Measurements from ENCODE around the gene OTX1.
"Not testable (repeated sequence)": the region's sequence is repeated elsewhere in the genome, so short reads cannot be mapped to it uniquely, and the experiment has no call there.

OTX1 gene

GRCh38 chr2:63050334-63051041, at the start of gene OTX1:
OTX1 (plus strand) TSS chr2:63050830; CDS start chr2:63052991, 2,161 bp downstream.
- peak; percentile 81 for DNase-seq

GRCh38 chr2:63001576-63001975, 49.1 kb upstream of the OTX1 start:
- no peak for DNase-seq

GRCh38 chr2:63003351-63003750, 47.3 kb upstream of the OTX1 start:
- DNase-seq: no peak

DNA sequence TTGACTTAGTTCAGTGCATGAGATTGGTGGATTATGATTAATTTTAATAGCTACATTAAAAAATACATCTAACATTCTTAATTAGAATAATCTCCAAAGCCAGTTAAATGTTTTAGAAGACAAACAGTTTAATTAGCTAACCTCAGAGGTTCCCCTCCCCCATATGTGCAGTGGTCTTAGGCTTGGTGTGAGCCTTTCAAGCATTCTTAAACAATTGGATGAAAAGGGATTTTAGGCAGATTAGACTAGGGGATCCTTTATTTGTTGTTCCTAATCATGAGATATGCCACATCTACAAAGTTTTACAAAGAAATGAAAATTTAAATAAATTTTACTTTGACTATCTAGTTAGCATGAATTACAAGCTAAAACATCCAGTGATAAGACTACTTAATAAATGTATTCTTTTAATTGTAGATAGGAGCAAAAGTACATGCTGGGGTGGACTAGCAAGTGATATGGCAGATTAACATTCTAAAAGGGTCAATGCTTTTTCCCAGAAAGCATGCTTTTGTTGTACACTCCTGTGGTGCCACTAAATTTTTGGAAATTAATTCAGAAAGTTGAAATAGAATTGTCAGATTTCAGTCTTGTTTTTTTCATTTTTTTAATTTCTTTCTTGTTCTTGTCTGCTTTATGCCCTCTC, 42.7 kb upstream of the OTX1 start:
- no peak for DNase-seq

DNA sequence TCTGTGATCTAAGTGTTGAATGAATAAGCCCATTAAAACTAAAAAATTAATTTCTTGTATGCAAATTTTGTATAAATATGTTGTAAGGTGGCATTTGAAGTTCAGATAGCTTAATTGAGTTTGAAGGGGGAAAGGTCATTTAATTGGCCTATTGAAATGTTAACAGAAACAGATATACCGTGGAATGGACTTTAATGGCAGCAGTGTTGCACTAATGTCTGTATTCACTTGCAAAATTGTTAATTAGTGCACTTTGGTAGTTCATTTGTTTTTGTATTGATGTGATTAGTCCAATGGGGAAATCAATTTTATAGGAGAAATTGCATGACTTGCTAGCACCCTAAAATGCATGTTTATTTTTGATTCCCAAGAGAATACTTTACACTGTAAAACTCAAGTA, 41.8 kb upstream of the OTX1 start:
- no peak for DNase-seq

- no peak for DNase-seq
Measured at GRCh38 chr2:63009490-63009889, 41.1 kb upstream of the OTX1 start.

DNA sequence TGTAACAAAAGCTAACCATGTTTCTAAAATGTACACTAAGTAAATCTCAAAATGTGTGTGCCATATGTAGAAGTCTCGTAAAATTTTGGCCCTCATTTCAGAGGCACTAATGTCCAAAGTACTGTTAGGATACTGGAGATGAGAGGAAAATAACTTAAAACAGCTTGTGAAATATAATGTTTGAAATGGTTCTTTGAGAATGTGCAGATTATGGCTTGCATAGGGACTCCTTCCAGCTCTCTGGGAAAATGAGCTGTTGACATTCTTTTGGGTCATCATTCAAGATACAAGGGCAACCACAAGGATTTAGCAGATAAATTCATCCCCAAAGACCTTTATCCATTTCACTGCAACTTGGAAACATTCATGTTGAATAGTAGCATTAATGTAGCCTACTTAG, 38.1 kb upstream of the OTX1 start:
- no peak for DNase-seq

DNA sequence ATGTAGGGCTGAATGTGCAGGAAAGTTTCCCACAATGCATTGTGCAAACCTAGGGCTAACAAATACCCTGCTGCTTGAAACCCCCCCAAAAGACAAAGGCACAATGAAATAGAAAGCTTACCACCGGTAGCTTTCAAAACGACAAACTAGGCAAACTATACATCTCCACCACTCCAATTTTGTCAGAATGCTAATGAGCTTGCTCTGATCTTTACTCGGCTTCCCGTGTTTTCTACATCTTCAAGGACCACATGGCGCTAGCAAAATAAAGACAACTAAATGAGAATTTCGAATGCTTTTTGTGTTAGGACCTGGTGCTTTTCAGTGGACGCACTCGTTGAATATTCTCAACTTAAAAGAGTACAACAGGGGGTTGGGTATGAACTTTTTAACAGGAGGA, 37.2 kb upstream of the OTX1 start:
- no peak for DNase-seq

DNA sequence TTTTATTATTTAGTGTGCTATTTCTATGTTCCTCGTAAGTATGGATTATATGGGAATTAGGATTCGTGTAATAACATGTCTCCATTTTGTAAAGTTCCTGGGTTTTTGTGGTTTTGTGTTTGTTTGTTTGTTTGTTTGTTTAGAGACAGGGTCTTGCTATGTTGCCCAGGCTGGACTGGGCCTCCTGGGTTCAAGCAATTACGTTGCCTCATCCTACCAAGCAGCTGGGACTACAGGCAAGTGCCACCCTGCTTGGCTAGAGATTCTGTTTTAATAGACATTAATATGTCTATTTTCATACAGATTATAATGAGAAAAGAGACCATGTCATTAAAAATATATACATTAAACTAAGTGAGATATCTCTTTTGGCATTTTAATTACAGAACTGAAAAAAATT, 35.2 kb upstream of the OTX1 start:
- DNase-seq: no peak

DNA sequence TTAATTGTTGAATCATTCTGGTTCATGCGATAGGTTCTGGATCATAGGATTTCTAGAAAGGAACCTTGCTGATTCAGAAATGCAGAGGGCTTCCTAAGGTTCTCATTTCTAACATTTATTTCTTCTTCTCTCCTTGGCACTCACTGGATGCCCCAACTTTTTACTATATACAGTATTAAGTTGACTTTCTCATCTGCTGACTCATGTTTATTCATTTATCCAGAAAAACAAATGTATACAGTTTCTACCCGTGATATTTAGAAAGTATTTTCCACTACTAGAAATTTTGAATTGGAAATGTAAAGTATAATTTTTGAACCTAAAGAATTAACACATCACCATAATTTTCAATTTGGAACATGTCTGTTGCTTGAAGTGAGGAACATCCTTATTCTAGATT, 32.2 kb upstream of the OTX1 start:
- no peak for DNase-seq

- not testable (repeated sequence) for DNase-seq
Measured at GRCh38 chr2:63019686-63020085, 30.9 kb upstream of the OTX1 start.

DNA sequence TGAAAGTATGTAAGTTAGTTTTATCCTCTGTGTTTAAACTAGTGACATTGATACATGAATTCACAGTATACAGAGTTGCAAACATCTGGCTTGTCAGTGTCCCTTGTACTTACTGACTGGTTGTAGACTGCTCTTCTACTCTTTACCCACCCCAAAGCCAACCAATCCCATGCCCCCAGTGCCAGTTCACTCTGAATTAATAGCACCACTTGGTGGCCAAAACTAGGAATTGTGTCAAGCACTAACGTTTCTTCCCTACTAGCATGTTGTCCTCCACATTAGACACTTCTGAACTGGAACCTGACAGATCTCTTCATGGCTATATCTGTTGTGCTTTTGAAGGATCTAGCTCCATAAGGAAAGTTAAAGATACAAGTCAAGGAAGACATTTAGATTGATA, 27.2 kb upstream of the OTX1 start:
- peak; percentile 36 for DNase-seq

DNA sequence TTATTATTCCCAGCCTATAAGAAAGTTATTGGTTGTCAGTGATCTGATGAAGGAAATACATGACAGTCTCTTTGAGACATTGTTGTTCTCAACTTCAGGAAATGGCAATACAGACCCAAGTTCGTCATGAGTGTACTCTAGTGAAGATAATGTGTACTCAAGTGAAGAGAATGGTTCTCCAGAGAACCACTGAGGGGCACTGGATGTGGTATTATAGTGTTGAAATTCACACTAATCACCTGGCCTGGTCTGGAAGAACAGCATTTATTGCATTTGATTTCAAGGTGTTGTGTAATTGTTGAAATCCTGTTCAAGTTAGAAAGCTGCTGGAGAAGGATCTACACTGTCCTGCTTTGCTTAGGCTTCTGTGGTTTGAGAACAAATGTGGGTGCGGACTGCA, 23.4 kb upstream of the OTX1 start:
- DNase-seq: no peak

- no peak for DNase-seq
Measured at GRCh38 chr2:63029058-63029457, 21.6 kb upstream of the OTX1 start.

DNA sequence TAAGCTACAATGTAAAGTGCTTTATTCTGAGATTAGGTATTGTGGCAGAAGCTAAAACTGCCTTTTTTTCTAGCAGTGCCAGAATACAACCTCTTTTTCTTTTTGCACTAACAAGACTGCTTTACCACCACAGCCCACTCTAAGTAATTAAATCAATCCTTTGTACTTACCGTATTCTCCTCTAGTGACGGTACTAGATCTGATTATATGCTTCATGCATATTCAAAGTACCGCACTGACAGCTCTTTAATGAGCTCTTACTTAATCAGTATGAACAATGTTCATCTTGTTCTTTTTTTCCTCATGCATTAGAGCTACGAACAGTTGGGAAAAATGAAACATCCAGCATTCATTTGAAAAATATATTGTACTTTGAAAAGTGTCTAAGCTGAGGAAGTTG, 16.1 kb upstream of the OTX1 start:
- DNase-seq: no peak

DNA sequence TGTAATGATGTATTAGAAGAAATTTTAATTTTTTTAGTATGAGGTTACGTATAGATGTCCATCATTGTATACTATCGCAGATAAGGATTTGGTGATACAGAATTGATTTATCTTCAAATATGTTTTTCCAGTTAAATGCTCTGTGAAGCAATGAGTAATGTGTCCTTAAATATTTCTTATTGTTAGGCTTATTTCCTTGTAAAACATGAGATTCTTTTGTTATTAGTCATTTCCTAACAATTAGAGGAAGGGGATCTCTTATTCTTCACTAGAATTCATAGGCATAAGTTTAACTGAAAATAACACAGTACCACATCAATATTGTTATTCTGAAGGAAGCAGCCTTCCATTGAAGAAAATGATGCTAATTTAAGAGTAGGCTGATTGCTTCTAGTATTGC, 15.5 kb upstream of the OTX1 start:
- DNase-seq: no peak

- DNase-seq: no peak
Measured at GRCh38 chr2:63035660-63036059, 15.0 kb upstream of the OTX1 start.

- DNase-seq: no peak
Measured at GRCh38 chr2:63038034-63038433, 12.6 kb upstream of the OTX1 start.

GRCh38 chr2:63040586-63040985, 10.0 kb upstream of the OTX1 start:
- DNase-seq: no peak

- DNase-seq: no peak
Measured at GRCh38 chr2:63041592-63041991, 9.0 kb upstream of the OTX1 start.

DNA sequence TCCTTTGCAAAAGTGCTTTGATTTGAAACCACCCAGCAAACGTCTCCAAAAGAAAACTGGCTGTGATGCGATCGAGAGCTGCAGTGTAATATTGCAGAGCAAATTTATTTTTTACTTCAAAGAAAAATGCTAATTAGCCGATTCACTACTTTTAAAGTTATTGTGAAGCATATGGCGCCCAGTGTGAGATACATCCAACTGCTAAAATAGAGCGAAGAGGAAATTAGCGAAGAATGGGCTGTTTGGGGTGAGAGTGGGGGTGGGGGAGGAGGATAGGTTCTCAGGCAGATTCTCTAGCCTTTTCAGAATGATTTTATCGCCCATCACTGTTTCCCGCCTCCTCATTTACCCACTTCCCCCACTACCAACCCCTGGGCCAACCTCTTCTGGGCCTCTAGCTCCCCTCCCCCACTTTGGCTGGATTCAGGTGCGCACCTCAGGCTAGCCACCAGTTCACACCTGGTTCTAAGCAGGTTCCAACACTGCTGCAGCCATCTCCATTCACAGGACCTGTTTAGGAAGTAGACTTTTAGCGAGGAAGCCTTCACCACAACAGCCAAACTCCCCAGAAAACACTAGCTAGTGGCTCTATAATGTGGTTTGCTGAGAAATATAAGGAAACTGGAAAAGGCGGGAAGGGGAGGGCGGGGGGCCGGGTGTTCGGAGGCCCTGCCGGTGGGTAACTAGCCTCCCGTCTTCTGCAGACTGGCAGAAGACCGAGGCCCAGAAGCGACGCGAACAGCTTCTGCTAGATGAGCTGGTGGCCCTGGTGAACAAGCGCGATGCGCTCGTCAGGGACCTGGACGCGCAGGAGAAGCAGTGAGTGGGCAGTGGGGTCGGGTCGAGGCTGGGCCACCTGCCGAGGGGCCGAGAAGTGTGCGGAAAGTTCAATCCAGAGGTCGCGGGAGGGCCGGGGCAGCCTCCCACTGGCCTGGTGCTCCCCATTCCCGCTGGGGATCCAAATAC, 6.0 kb upstream of the OTX1 start:
- no peak for DNase-seq

DNA sequence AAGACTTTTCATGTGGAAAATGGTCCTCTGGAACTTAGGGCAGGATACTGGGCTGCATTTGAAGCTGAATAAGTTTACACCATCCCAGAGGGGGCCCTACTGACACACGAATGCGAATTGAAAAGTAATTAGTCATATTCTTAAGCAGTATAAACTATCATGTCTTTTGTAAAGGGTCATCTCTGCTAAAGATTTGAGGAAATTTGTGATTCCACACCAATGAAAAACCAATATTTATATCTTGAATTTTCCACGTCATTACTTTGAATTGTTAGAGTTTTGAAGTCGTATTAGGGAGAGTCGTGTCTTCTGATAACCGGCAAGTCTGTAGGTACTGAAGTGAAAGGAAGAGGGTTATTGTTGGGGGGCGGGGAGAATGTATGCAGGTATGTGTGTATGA, 4.1 kb upstream of the OTX1 start:
- DNase-seq: no peak

GRCh38 chr2:63046961-63047320, 3.7 kb upstream of the OTX1 start:
- DNase-seq: no peak

Data from NCI-H2171 treated with DMSO at 0.1 percent for 48 hours (cell line).